ENCODE measurements around the gene MIER2.

Gene MIER2

DNA sequence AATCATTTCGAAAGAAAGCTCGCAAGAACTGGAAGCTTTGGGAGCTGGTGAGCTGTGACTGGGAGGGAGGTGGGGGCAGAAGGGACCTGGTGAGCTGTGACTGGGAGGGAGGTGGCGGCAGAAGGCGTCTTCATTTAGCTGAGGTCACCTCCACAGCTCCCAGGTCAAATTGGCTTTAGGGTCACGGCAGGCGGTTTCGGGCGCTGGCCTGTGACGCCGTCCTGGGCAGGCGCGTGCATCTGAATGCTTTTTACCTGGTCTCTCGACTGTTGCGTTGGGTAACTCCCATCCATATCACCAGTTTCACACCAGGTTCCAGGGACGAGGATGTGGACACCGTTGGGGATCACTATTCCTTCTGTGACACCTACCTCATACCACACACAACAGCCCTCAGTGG, 35.2 kb upstream of the MIER2 start:
- H4K20me1 ChIP-seq (ENCODE audit: insufficient read depth, low read length) = no peaks in the 10 kb centered on the region
- H3K4me1 ChIP-seq (ENCODE audit: insufficient read depth, low read length) = peaks cover 11% of the 10 kb centered on the region
- DNase-seq = no peak
- H3K27me3 ChIP-seq (ENCODE audit: insufficient read depth, low read length, poor library complexity) = no peaks in the 10 kb centered on the region
- no peak overlapping the region for H2AFZ ChIP-seq (ENCODE audit: low read depth, low read length)
- no peak for ATAC-seq (ENCODE audit: insufficient read depth, low read depth)
- H3K27ac ChIP-seq (ENCODE audit: low read length) = no peak overlapping the region
- H3K4me2 ChIP-seq (ENCODE audit: insufficient read depth, low read length) = no peak overlapping the region
- no peaks in the 10 kb centered on the region for H3K9me3 ChIP-seq (ENCODE audit: insufficient read depth, low read length, severe bottlenecking)
- TF ChIP-seq EZH2 (IDR thresholded peaks at IDR 0.05; ENCODE audit: borderline replicate concordance, low read depth, low read length, severe bottlenecking) = no peak
- TF ChIP-seq, protein P1, sequence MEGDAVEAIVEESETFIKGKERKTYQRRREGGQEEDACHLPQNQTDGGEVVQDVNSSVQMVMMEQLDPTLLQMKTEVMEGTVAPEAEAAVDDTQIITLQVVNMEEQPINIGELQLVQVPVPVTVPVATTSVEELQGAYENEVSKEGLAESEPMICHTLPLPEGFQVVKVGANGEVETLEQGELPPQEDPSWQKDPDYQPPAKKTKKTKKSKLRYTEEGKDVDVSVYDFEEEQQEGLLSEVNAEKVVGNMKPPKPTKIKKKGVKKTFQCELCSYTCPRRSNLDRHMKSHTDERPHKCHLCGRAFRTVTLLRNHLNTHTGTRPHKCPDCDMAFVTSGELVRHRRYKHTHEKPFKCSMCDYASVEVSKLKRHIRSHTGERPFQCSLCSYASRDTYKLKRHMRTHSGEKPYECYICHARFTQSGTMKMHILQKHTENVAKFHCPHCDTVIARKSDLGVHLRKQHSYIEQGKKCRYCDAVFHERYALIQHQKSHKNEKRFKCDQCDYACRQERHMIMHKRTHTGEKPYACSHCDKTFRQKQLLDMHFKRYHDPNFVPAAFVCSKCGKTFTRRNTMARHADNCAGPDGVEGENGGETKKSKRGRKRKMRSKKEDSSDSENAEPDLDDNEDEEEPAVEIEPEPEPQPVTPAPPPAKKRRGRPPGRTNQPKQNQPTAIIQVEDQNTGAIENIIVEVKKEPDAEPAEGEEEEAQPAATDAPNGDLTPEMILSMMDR (IDR thresholded peaks at IDR 0.05; ENCODE audit: borderline replicate concordance, extremely low read depth, low read length, poor library complexity, severe bottlenecking) = no peak
- no peaks in the 10 kb centered on the region for H3K79me2 ChIP-seq (ENCODE audit: insufficient read depth, low read length)
- H3K36me3 ChIP-seq (ENCODE audit: insufficient read depth, low read length) = no peaks in the 10 kb centered on the region
- H3K4me3 ChIP-seq (ENCODE audit: low read depth in 1 of 2, low read length in 2 of 2) = no peak overlapping the region
- H3K9ac ChIP-seq (ENCODE audit: low read depth, low read length) = no peak overlapping the region

DNA sequence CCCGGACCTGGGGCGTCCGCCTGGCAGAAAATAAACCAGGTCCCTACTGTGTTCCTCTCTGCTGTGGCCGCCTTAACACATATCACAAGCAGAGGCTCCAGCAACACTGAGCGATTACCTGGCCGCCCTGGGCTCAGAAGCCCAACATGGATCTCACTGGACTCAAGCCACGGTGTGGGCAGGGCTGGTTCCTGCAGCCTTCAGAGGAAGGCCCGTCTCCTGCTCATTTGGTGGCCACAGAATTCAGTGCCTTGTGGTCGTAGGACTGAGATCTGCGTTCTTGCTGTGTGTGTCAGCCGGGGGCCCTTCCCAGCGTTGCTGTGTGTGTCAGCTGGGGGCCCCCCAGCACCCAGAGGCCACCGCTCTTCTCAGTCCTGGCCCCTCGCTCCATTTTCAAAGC, 34.1 kb upstream of the MIER2 start:
- peaks cover 4% of the 10 kb centered on the region for H3K27me3 ChIP-seq (ENCODE audit: insufficient read depth, low read length, poor library complexity)
- no peak for ATAC-seq (ENCODE audit: insufficient read depth, low read depth)
- H2AFZ ChIP-seq (ENCODE audit: low read depth, low read length) = no peak overlapping the region
- no peak for DNase-seq
- H3K27ac ChIP-seq (ENCODE audit: low read length) = no peak overlapping the region
- no peak overlapping the region for H3K4me3 ChIP-seq (ENCODE audit: low read depth in 1 of 2, low read length in 2 of 2)
- H4K20me1 ChIP-seq (ENCODE audit: insufficient read depth, low read length) = no peaks in the 10 kb centered on the region
- no peak overlapping the region for H3K9ac ChIP-seq (ENCODE audit: low read depth, low read length)
- H3K36me3 ChIP-seq (ENCODE audit: insufficient read depth, low read length) = no peaks in the 10 kb centered on the region
- no peak overlapping the region for H3K4me2 ChIP-seq (ENCODE audit: insufficient read depth, low read length)
- TF ChIP-seq EZH2 (IDR thresholded peaks at IDR 0.05; ENCODE audit: borderline replicate concordance, low read depth, low read length, severe bottlenecking) = no peak
- TF ChIP-seq, protein P1 (IDR thresholded peaks at IDR 0.05; ENCODE audit: borderline replicate concordance, extremely low read depth, low read length, poor library complexity, severe bottlenecking) = no peak
- H3K9me3 ChIP-seq (ENCODE audit: insufficient read depth, low read length, severe bottlenecking) = no peaks in the 10 kb centered on the region
- H3K4me1 ChIP-seq (ENCODE audit: insufficient read depth, low read length) = peaks cover 11% of the 10 kb centered on the region
- H3K79me2 ChIP-seq (ENCODE audit: insufficient read depth, low read length) = no peaks in the 10 kb centered on the region

DNA sequence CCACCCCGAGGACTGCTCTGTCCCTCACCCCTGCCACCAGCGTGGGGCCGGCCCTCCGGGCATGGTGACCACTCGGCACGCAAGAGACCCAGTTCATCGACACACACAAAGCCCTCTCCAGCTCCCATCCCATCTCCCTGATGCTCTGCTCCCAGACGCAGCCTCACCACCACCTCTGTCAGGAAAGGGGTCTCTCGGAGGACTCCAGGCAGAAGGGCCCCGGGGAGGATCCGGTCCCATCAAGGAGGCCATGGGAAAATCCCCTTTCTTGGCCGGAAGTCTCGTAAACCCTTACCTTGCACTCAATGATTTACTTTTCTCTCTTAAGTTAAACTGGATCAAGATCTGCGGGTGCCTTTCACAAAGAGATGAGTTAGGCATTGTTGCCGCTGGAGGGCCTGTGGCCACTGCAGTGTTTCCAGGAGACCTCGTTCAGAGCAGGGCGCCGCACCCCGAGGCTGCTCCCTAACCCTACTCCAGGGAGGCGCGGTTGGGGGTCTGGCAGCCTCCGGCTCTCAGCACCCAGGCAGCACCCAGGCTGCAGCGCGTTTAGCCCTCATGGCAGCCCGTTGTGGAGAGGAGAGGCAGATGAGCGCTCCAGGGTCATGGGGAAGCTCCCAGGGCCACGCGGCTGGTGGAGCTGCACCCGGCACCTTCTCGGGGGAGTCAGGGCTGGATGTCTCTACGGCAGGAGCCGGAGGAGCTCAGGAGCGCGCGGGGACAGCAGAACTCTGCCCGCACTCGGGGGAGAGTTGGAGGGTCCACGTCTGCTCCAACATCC, 33.4 kb upstream of the MIER2 start:
- ATAC-seq (ENCODE audit: insufficient read depth, low read depth) (no peak), DNase-seq (no peak)
- H3K9ac ChIP-seq (ENCODE audit: low read depth, low read length) = no peak overlapping the region
- H2AFZ ChIP-seq (ENCODE audit: low read depth, low read length) = no peak overlapping the region
- H3K9me3 ChIP-seq (ENCODE audit: insufficient read depth, low read length, severe bottlenecking) = no peaks in the 10 kb centered on the region
- H3K4me2 ChIP-seq (ENCODE audit: insufficient read depth, low read length) = no peak overlapping the region
- no peaks in the 10 kb centered on the region for H3K79me2 ChIP-seq (ENCODE audit: insufficient read depth, low read length)
- no peak for TF ChIP-seq EZH2 (IDR thresholded peaks at IDR 0.05; ENCODE audit: borderline replicate concordance, low read depth, low read length, severe bottlenecking)
- TF ChIP-seq, protein P1 (IDR thresholded peaks at IDR 0.05; ENCODE audit: borderline replicate concordance, extremely low read depth, low read length, poor library complexity, severe bottlenecking) = no peak
- H3K27me3 ChIP-seq (ENCODE audit: insufficient read depth, low read length, poor library complexity) = peaks cover 4% of the 10 kb centered on the region
- no peak overlapping the region for H3K27ac ChIP-seq (ENCODE audit: low read length)
- no peak overlapping the region for H3K4me3 ChIP-seq (ENCODE audit: low read depth in 1 of 2, low read length in 2 of 2)
- H3K4me1 ChIP-seq (ENCODE audit: insufficient read depth, low read length) = peaks cover 6% of the 10 kb centered on the region
- H4K20me1 ChIP-seq (ENCODE audit: insufficient read depth, low read length) = no peaks in the 10 kb centered on the region
- no peaks in the 10 kb centered on the region for H3K36me3 ChIP-seq (ENCODE audit: insufficient read depth, low read length)
